Stimulated activated CD4-positive, alpha-beta T cell treated with anti-CD3 and anti-CD28 coated beads, TNF-alpha, amount 100 ng/mL, for 24 hours (primary cell): ENCODE results near the gene COL6A2.
A peak's percentile ranks its signal among the peaks of the same experiment; 100 is the strongest.
"Not testable (repeated sequence)": the region's sequence is repeated elsewhere in the genome, so short reads cannot be mapped to it uniquely, and the experiment has no call there.

ENCODE experiments used
- DNase-seq, 3 experiments: peaks; one replicate each; pipeline ENCODE4 v3.0.0-alpha.2; 2020; ENCODE audit warnings: low read depth in 3 of 3

Gene COL6A2

DNA sequence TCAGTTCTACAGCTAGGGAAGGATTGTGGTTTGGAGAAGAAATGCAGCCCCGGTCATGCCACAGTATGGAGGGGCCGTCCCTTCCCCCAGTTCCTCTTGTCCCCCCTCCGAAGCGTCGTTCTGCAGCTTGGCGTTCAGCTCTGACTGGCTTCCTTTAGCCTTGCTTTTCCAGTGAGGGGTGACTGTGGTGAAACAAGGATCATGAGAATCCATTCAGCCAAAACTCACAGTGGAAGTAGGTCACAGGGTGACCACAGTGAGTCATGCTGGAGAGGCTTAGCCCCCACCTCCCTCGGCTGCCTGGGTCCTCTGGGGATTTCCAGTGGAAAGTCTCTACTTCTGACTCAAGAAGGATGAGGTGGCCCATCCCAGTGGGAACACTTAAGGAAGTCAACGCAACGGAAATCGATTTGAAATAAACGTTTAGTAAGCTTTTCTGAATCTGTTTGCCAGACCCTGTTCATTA lies 37.3 kb upstream of the COL6A2 start:
- peak in 1 of 3 experiments; percentile 30 for DNase-seq

- DNase-seq: no peak
Measured at GRCh38 chr21:46061063-46061462, 36.8 kb upstream of the COL6A2 start.

DNA sequence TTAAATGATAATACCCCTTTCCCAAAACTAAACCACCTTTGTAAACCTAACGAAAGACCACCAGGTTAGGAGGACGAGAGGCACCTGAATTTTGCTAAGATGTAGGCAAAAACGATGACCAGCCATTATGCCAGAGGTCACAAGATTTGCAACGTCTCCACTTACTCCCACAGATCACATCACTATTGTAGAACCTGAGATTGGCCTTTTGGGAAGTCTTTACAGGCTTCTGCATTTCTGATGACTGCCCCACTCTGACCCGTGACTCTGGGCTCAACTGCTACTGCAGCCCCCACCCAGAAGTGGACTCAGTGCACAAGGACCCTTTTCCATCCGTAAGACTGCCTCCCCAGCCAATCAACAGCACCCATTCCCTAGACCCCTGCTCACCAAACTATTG lies 36.4 kb upstream of the COL6A2 start:
- DNase-seq: no peak

DNA sequence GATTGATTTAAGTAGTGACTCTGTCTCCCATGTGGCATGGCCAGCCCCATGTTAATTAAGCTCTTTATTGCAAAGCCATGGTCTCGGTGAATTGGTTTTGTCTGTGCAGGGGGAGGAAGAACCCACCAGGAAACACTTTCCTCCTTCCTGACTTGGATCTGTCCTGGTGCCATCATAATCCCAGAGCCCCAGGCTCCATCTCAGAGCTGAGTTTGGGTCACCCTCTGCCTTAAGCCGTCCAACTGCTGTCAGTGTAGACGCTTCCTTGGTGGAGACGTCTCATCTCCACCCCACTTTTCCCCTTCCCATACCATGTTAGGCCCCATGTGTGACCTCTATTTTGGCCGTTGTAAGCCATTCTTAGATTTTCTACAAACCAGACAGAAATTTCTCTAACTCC lies 36.0 kb upstream of the COL6A2 start:
- no peak for DNase-seq

- no peak for DNase-seq
Measured at GRCh38 chr21:46062471-46063211, 35.3 kb upstream of the COL6A2 start.

GRCh38 chr21:46063227-46063626 lies 34.7 kb upstream of the COL6A2 start:
- DNase-seq: no peak

- no peak for DNase-seq
Measured at GRCh38 chr21:46063734-46064680, 33.9 kb upstream of the COL6A2 start.

DNA sequence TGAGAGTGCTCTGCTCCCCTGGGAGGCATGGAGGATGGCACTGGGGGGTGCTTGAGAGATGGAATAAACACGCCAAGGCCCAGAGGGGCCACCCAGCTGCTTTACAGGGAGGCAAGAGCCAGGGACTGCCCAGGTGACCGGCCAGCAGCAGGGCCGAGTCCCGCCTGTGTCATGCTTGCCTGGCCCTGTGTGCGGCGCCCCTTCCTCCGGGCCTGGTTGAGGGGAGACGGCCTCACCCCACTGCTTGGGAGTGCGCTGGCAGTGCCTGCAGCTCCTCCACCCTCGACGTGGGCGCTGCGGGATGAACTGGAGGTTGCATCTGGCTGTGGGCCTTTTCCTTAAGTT lies 33.1 kb upstream of the COL6A2 start:
- DNase-seq: no peak

- DNase-seq: no peak
Measured at GRCh38 chr21:46065215-46065913, 32.5 kb upstream of the COL6A2 start.

DNA sequence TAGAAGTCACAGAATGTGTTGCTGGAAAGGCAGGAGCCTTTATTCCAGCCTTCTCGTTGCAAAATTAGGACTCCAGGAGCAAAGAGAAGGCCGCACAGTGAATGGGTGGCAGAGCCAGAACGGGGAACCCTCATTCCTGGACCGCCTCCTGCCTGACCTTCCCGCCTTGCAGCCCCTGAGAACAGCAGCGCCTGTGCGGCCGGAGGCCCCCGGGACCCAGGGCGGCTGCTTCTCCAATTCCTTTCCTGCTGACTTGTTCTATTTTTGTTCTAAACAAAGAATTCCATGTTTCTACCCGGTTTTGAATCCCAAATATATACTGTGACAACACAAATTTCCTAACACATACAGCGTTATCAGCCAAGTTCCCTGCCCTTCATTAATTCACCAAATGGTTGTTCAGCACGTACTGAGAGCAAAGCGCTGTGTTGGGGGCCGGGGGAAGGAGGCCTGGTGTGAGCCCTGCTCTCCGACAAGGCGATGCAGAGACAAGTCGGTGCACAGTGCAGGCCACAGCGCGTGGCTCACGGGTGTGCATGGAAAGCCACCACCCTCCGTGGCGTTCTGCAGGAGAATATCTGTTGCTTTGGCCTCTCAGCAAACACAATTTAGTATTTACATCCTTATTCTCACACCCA lies 31.9 kb upstream of the COL6A2 start:
- DNase-seq: no peak

GRCh38 chr21:46066591-46067331 lies 31.2 kb upstream of the COL6A2 start:
- DNase-seq: no peak

GRCh38 chr21:46067505-46068201 lies 30.3 kb upstream of the COL6A2 start:
- no peak for DNase-seq

DNA sequence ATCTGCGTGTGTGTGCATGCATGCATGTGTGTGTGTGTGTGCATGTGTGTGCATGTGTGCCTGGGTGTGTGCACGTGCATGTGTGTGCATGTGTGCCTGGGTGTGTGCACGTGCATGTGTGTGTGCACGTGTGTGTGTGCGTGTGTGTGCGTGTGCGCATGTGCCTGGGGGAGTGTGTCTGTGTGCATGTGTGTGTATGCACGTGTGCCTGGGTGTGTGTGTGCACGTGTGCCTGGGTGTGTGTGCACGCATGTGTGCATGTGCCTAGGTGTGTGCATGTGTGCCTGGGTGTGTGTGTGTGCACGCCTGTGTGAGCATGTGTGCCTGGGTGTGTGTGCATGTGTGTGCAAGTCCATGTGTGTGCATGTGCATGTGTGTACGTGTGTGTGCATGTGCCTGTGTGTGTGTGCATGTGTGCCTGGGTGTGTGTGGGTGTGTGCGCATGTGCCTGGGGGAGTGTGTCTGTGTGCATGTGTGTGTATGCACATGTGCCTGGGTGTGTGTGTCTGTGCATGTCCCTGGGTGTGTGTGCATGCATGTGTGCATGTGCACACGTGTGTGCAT lies 29.3 kb upstream of the COL6A2 start:
- no peak for DNase-seq

- DNase-seq: no peak
Measured at GRCh38 chr21:46069166-46069565, 28.7 kb upstream of the COL6A2 start.

DNA sequence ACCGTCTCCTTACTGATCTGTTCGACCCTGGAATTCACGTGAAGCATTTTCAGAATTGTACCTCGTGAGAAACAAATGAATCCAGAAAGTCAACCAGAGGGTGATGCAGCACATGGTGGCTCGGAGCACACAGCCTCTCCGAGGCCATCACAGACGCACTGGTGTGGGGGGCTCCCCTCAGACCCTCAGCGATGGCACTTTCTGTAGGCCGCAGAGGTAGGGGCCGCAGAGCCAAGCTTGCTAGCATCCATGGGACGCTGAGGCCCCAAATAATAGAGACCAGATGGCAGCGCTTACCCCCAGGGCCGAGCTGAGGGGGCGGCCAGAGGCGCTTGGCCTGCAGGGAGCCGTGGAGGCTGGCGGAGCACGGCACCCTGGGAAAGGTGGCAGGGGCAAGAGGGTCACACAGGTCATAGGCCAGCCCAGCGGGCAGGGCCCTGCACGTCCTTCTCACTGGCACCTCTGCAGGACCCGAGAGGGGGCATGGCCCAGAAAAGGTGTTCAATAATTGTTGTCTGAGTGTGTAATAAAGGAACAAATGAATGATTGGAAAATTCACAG lies 28.1 kb upstream of the COL6A2 start:
- DNase-seq: no peak

DNA sequence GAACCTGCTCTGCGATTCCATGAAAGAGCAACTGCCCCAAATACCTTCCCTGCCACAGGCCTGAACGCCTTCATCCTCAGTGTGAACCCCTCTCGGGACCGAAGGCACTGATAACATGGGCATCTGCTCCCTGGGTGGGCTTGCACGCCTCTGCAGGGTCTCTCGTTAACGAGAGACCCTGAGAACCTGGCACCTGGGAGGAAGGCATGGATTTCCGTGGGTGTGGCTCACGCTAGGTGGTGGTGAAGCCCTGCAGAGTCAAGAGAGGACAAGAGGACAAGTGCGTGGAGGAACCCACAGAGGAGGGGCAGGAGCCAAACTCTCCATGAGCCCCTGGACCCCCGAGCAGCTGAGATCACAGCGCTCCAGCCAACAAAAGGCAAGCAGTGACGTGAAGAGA lies 26.8 kb upstream of the COL6A2 start:
- no peak for DNase-seq

- not testable (repeated sequence) for DNase-seq
Measured at GRCh38 chr21:46076724-46077123, 21.2 kb upstream of the COL6A2 start.

DNA sequence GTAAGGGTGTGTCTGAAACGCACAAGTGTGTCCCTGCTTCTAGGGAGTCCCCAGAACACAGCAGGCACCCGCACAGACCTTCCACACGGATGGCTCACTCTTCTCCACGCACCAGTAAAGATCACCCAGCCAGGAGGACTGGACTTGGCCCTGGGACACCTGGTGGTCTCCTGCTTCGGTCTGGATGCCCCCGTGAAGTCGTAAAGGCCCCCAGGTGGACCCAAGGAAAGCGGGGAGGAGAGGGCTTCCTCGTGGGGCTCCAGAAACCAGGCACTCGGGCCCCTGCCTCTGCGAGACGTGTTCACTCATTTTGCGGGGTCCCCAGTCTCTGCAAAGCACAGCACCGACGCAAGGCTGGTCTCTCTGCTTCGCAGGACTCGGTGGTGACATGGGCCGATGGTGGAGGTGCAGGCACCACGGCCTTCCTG lies 20.2 kb upstream of the COL6A2 start:
- no peak for DNase-seq

DNA sequence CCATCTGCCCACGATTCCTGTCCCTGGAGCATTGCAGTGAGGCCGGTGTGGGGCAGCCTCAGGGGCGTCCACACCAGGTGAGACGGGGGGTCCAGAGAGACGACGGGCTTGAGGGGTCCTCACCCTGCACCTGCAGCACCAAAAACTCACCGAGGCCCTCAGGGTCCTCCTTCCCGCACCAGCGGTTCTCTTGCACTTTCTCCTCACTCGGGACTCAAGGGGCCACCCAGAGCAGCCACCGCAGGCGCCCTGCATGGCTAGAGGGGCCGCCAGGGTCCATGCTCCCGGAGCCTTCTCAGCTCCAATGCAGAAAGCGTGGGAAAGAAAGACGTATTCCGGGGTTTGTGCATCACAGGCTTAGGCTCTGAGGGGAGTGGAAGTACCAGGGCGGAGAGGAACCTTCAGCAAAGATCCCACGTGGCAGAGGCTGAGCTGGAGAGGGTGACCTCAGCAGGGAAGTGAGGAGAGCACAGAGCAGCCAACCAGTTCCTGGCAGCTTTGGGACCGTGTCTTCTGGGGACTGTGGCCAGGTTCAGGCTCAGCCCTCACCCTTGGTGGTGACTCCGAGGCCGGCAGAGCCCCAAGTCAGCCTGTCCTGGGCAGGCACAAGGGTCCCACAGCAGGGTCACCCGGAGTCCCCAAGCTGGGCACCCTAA lies 19.5 kb upstream of the COL6A2 start:
- DNase-seq: no peak
